HUES48 (cell line): Measurements from ENCODE around the gene CUBN.

Experiments used
- H3K27ac ChIP-seq: one replicate; pipeline ENCODE4 v1.7.0; 2013; ENCODE audit warnings: low read depth, low read length, inconsistent platforms
- H3K27me3 ChIP-seq: 2 replicates; pipeline ENCODE4 v1.6.1; 2013; ENCODE audit warnings: mild to moderate bottlenecking, low read length; ENCODE audit not compliant: control insufficient read depth, insufficient read depth
- H3K36me3 ChIP-seq: 2 replicates; pipeline ENCODE4 v1.6.1; 2013; ENCODE audit warnings: low read length; ENCODE audit not compliant: control insufficient read depth, insufficient read depth
- H3K4me1 ChIP-seq: 2 replicates; pipeline ENCODE4 v1.6.1; 2013; ENCODE audit warnings: mild to moderate bottlenecking, low read length; ENCODE audit not compliant: control insufficient read depth, insufficient read depth
- H3K4me3 ChIP-seq: 2 replicates; pipeline ENCODE4 v1.5.1; 2013; ENCODE audit warnings: mild to moderate bottlenecking, low read depth, low read length
- H3K9ac ChIP-seq: 2 replicates; pipeline ENCODE4 v1.6.1; 2013; ENCODE audit warnings: mild to moderate bottlenecking, low read depth, low read length, moderate library complexity
- H3K9me3 ChIP-seq: 2 replicates; pipeline ENCODE4 v1.6.1; 2013; ENCODE audit warnings: low read length; ENCODE audit not compliant: control insufficient read depth, insufficient read depth

Gene CUBN

GRCh38 chr10:17106991-17107390, 22.6 kb downstream of the CUBN start:
- H3K27ac ChIP-seq: no peak overlapping the region
- H3K9me3 ChIP-seq: no peaks in the 10 kb centered on the region
- H3K27me3 ChIP-seq: no peaks in the 10 kb centered on the region
- no peak overlapping the region for H3K9ac ChIP-seq
- H3K4me1 ChIP-seq: no peaks in the 10 kb centered on the region
- no peaks in the 10 kb centered on the region for H3K36me3 ChIP-seq
- no peak overlapping the region for H3K4me3 ChIP-seq

GRCh38 chr10:17101910-17102266, 27.7 kb downstream of the CUBN start:
- Histone ChIP-seq H3K9me3 (no peaks in the 10 kb centered on the region), H3K4me1 (no peaks in the 10 kb centered on the region), H3K36me3 (no peaks in the 10 kb centered on the region), H3K27me3 (no peaks in the 10 kb centered on the region), H3K27ac (no peak overlapping the region), H3K9ac (no peak overlapping the region), H3K4me3 (no peak overlapping the region)

GRCh38 chr10:17101257-17101909, 28.2 kb downstream of the CUBN start:
- H3K27me3 ChIP-seq: no peaks in the 10 kb centered on the region
- H3K4me3 ChIP-seq: no peak overlapping the region
- H3K36me3 ChIP-seq: no peaks in the 10 kb centered on the region
- H3K27ac ChIP-seq: no peak overlapping the region
- no peak overlapping the region for H3K9ac ChIP-seq
- H3K9me3 ChIP-seq: no peaks in the 10 kb centered on the region
- no peaks in the 10 kb centered on the region for H3K4me1 ChIP-seq

- H3K4me1 ChIP-seq: no peaks in the 10 kb centered on the region
- no peak overlapping the region for H3K4me3 ChIP-seq
- no peaks in the 10 kb centered on the region for H3K27me3 ChIP-seq
- no peaks in the 10 kb centered on the region for H3K9me3 ChIP-seq
- no peak overlapping the region for H3K9ac ChIP-seq
- no peak overlapping the region for H3K27ac ChIP-seq
- H3K36me3 ChIP-seq: no peaks in the 10 kb centered on the region
Observed at GRCh38 chr10:17100586-17100985, 29.0 kb downstream of the CUBN start.

GRCh38 chr10:17098012-17098411, 31.6 kb downstream of the CUBN start:
- no peak overlapping the region for H3K9ac ChIP-seq
- H3K27me3 ChIP-seq: no peaks in the 10 kb centered on the region
- H3K9me3 ChIP-seq: no peaks in the 10 kb centered on the region
- no peaks in the 10 kb centered on the region for H3K36me3 ChIP-seq
- H3K27ac ChIP-seq: no peak overlapping the region
- no peaks in the 10 kb centered on the region for H3K4me1 ChIP-seq
- H3K4me3 ChIP-seq: no peak overlapping the region

GRCh38 chr10:17094844-17095243, 34.8 kb downstream of the CUBN start:
- Histone ChIP-seq H3K27me3 (no peaks in the 10 kb centered on the region), H3K27ac (no peak overlapping the region), H3K4me3 (no peak overlapping the region)

GRCh38 chr10:17092986-17093803, 36.4 kb downstream of the CUBN start:
- Histone ChIP-seq H3K27ac (no peak overlapping the region), H3K9ac (no peak overlapping the region), H3K4me1 (no peaks in the 10 kb centered on the region), H3K4me3 (no peak overlapping the region), H3K27me3 (no peaks in the 10 kb centered on the region), H3K9me3 (no peaks in the 10 kb centered on the region), H3K36me3 (no peaks in the 10 kb centered on the region)

More at GRCh38 chr10:17094844-17095243, 34.8 kb downstream of the CUBN start:
- Histone ChIP-seq H3K36me3 (no peaks in the 10 kb centered on the region), H3K4me1 (no peaks in the 10 kb centered on the region), H3K9ac (no peak overlapping the region), H3K9me3 (no peaks in the 10 kb centered on the region)

GRCh38 chr10:17092216-17092944, 37.2 kb downstream of the CUBN start:
- H3K4me3 ChIP-seq: no peak overlapping the region
- no peaks in the 10 kb centered on the region for H3K4me1 ChIP-seq
- H3K27ac ChIP-seq: no peak overlapping the region
- no peaks in the 10 kb centered on the region for H3K36me3 ChIP-seq
- H3K9ac ChIP-seq: no peak overlapping the region
- H3K27me3 ChIP-seq: no peaks in the 10 kb centered on the region
- no peaks in the 10 kb centered on the region for H3K9me3 ChIP-seq

GRCh38 chr10:17088118-17088806, 41.3 kb downstream of the CUBN start:
- no peak overlapping the region for H3K27ac ChIP-seq

GRCh38 chr10:17086865-17087367, 42.7 kb downstream of the CUBN start:
- Histone ChIP-seq H3K4me3 (no peak overlapping the region), H3K9ac (no peak overlapping the region), H3K27me3 (no peaks in the 10 kb centered on the region), H3K27ac (no peak overlapping the region), H3K4me1 (no peaks in the 10 kb centered on the region), H3K36me3 (no peaks in the 10 kb centered on the region), H3K9me3 (no peaks in the 10 kb centered on the region)

More at GRCh38 chr10:17088118-17088806, 41.3 kb downstream of the CUBN start:
- Histone ChIP-seq H3K9me3 (no peaks in the 10 kb centered on the region), H3K36me3 (no peaks in the 10 kb centered on the region), H3K4me3 (no peak overlapping the region), H3K9ac (no peak overlapping the region), H3K4me1 (no peaks in the 10 kb centered on the region), H3K27me3 (no peaks in the 10 kb centered on the region)
